HG02763 (cell line): ENCODE data around the gene POU2F2.
A peak's percentile ranks its signal among the peaks of the same experiment; 100 is the strongest.
"Not testable (repeated sequence)": the region's sequence is repeated elsewhere in the genome, so short reads cannot be mapped to it uniquely, and the experiment has no call there.

ENCODE experiments used
- ATAC-seq: cut with Tn5 transposase; IDR thresholded peaks from one replicate; pipeline ENCODE4 v1.9.1; 2021; ENCODE audit warnings: mild to moderate bottlenecking, moderate library complexity; ENCODE audit not compliant: unreplicated experiment

The POU2F2 gene

GRCh38 chr19:42108527-42109389, 23.5 kb downstream of the POU2F2 start:
- peak; percentile 44 for ATAC-seq

GRCh38 chr19:42105368-42105767, 26.9 kb downstream of the POU2F2 start:
- ATAC-seq = no peak

GRCh38 chr19:42102877-42103276, 29.4 kb downstream of the POU2F2 start:
- no peak for ATAC-seq

- ATAC-seq = not testable (repeated sequence)
Measured at GRCh38 chr19:42100241-42100640, 32.0 kb downstream of the POU2F2 start.

GRCh38 chr19:42099336-42099925, 32.8 kb downstream of the POU2F2 start:
- no peak for ATAC-seq

DNA sequence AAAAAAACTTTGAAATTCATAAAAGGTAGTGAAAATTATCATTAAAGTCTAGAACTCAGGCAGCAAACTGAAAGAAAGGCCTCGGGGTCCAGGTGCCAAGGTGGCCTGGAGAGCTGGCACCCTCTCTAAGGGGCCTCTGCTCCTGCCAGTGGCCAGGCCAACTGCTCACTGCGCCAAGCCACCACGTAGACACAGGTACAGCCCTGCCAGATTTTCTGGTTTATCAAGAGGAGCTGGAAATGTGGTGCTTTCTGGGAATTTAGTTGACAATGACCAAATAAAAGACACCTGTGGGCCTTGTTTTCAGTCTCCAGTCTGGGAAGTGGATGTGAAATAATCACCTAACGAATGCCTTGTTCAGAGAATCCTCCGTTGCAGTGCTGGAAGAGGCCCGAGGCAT, 33.5 kb downstream of the POU2F2 start:
- no peak for ATAC-seq

- no peak for ATAC-seq
Measured at GRCh38 chr19:42097461-42097860, 34.8 kb downstream of the POU2F2 start.

DNA sequence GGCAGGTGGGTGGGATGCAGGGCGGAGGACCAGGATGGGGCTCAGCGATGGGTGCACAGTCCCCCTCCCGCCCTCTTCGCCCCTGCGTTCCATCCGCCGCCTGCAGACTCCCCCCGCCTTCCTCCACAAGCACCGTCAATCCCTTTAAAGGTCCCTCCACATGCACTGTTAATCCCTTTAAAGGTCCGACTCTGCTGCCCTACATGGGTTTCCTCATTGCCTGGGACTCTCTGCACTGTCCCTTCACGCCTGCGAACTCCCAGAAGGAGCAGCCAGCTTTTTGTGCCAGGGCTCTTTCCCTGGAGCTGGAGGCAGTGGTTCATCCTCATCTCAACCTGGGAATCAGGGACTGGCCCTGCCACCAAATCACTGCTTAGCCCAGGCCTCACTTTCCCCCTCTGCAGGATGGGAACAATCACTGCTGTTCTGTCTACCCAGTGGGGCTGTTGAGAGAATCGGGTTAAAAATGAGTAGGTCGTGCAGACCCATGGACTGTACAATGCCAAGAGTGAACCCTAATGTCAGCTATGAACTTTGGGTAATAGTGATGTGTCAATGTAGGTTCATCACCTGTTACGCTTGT, 35.9 kb downstream of the POU2F2 start:
- no peak for ATAC-seq

DNA sequence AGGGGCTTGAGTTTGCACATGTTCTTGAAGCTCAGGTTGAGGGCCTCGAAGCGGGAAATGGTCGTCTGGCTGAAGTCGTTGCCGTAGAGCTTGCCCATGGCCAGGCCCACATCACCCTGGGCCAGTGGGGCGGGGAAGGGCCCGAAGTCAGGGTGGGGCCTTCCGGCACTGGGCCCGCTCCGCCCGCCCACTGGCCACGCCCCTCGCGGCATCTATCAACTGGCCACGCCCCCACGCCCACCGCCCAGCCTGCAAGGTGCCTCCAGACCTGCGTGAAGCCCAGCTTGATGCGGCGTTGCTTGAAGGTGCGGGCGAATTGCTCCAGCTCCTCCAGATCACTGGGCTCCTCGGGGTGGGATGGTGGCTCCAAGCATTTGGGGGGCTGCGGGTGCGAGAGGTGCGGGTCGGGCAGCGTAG, 36.4 kb downstream of the POU2F2 start:
- no peak for ATAC-seq

DNA sequence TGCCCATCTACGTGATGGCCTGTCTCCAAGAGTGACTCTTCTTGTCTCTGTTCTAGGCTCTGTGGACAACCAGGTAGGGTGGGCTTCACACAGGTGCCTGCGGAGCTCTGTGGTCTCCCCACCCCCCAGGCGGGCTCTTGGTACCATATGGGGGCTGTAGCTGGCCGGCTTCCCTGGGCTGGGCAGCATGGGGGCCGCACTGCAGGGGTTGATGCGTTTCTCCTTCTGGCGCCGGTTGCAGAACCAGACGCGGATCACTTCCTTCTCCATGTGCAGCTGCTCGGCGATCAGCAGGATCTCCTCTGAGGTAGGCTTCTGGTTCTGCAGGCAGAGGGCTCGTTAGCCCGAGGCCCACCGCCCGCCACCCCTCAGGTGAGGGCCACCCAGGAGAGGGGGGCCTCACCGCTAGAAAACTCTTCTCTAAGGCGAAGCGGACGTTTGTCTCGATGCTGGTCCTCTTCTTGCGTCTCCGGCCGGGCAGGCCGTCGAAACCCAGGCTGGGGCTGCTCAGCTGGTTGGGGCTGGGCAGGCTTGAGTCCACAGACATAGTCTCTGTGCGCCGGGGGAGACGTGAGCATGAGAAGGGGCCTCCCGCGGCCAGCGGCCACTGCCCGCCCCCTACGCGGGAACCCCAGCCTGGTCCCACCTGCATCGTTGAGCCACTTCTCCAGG, 37.0 kb downstream of the POU2F2 start:
- no peak for ATAC-seq

- no peak for ATAC-seq
Measured at GRCh38 chr19:42093926-42094325, 38.3 kb downstream of the POU2F2 start.

- no peak for ATAC-seq
Measured at GRCh38 chr19:42093505-42093904, 38.7 kb downstream of the POU2F2 start.

GRCh38 chr19:42092350-42092749, 39.9 kb downstream of the POU2F2 start:
- ATAC-seq = no peak

GRCh38 chr19:42091742-42092141, 40.5 kb downstream of the POU2F2 start:
- no peak for ATAC-seq

DNA sequence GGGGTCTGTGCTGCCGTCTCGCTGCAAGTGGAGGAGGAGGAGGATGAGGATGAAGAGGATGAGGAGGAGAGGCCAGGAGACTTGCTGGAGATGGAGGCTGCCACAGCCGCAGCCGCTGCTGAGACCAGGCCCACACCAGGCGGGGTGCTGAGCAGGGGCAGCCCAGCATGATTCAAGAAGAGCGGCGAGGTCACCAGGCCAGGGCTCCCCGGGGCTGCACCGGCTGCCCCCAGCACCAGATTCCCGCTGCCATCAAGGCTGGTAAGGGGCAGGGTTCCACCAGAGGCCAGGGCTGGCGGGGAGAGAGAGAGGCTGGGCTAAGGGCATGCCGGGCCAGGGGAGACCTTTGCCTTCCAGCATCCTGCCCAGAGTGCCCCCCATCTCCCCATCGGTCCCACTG, 40.9 kb downstream of the POU2F2 start:
- no peak for ATAC-seq

DNA sequence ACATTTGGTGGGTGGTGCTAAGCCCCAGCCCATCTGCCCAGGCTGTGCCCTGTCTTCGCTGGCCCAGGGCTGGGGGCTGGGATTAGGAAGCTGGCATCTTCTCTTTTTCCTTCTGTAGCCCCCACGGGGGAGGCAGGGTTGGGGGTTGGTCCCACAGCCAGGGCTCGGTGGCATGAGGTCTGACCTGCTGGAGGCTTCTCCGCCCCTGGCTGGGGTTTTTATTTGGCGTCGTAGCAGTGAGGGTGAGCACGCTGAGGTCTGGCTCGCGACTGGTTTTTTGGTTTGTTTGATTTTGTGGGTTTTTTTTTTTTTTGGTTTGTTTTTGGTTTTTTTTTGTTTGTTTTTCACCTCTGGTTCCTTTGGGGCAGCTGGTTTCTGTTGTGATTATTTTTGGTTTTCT, 41.6 kb downstream of the POU2F2 start:
- no peak for ATAC-seq

DNA sequence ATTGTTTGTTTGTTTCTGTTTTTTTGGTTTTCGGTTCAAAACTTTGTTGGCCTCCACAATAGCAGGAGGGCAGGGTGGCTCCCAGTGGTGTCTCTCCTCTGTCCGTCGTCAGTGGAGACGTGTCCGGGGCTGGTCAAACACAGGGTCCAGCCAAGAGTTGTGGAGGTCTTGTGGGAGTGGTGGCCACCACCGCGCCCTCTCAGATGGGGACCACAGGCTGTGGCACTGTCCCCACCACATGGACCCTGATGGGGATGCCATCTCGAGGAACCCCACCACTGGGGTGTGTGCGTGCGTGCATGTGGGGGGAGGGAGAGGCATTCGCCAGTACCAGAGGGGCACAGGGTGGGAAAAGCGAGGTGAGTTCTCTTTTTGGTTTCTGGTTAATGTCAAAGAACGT, 42.5 kb downstream of the POU2F2 start:
- ATAC-seq = no peak

DNA sequence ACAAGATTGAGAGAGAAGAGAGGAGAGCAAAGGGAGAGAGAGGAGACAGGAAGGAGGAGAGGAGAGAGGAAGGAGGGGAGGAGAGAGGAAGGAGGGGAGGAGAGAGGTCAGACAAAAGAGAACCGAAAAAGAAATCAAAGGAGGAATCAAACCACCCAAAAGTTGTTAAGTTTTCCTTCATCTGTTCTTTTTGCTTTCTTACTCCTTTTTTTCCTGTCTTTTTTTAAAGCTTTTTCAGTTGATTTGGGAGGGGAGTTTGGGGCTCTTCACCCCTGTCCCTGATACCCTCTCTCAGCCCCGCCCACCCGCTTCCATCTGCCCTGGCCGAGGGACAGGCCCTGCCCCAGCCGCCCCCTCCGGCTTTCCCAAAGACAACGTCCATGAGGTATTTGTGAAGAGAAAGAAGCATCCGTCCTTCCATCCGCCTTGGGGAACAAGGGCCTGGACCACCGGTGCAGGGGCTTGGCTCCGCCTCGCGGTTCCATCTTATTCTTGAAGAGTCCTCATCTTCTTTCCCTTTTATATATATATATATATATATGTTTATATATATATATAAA, 43.0 kb downstream of the POU2F2 start:
- no peak for ATAC-seq

GRCh38 chr19:42088471-42089190, 43.6 kb downstream of the POU2F2 start:
- no peak for ATAC-seq

DNA sequence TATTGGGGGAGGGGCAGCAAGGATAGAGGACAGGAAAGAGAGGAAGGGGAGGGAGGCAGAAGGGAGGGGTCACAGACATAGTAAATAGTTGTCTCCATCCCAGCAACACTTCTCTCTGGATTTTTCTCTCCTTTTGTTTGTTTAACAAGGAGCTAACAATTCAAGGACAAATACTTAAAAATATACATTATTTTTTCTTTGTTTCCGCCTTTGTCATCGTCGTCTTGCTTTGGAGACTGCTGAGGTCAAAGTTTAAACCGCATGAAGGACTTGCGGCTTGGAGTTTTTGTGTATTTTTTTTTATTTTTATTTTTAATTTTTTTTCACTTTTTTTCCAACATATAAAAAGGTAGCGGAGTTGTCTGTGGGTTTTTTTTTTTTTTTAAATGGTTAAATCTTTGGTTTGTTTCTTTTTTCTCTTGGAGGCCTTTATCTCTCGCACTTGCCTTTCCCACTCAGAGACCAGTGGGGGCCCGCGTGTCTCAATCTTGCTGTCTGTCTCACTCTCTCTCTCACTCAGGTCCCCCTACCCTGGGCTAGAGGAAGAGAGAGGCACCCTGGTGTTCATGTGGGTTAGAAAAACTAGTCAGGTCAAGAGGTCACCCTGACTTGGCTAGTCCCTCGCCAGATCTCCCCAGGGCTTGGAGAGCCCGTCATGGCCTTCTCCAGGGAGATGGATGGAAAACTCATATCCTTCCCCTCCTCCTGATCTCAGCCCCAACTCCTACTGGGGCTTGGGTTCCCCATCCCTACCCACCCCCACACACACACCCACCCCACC, 45.3 kb downstream of the POU2F2 start:
- ATAC-seq = no peak
